Mucosa of descending colon (tissue), 3 donors: ENCODE measurements around the gene PLEKHG3. TPM values are rescaled to one million over a fixed set of nuclear protein-coding genes. Genes with fewer than 3 reads are reported as not detected.

ENCODE experiments used
- ATAC-seq: fragments of 200-7000 bp; cut with Tn5 transposase; one replicate; pipeline ENCODE4 v1.9.1; 2020; ENCODE audit warnings: mild to moderate bottlenecking, moderate library complexity
- DNase-seq, 3 donors: peaks; one replicate each; pipeline ENCODE4 v3.0.0-alpha.2; 2020
- H3K36me3 ChIP-seq: fragments of 200-600 bp; one replicate; pipeline ENCODE4 v1.8.0; 2021; ENCODE audit warnings: low read depth, mild to moderate bottlenecking
- H3K4me1 ChIP-seq: fragments of 200-600 bp; one replicate; pipeline ENCODE4 v1.8.0; 2021; ENCODE audit warnings: low read depth, mild to moderate bottlenecking
- H3K4me3 ChIP-seq: fragments of 200-600 bp; one replicate; pipeline ENCODE4 v1.8.0; 2021; ENCODE audit warnings: mild to moderate bottlenecking
- H3K9me3 ChIP-seq: fragments of 200-600 bp; one replicate; pipeline ENCODE4 v1.8.0; 2021; ENCODE audit warnings: mild to moderate bottlenecking
- CTCF ChIP-seq: fragments of 200-600 bp; IDR thresholded peaks from one replicate; pipeline ENCODE4 v1.8.0; 2022; ENCODE audit warnings: antibody characterized with exemption, mild to moderate bottlenecking
- intact Hi-C, 2 donors: fragments of 100-400 bp; cut with DNase I in 1 of 2; cut with micrococcal nuclease in 1 of 2; formaldehyde crosslinking; loops; one replicate each; pipeline versions ENCODE4 v1.11.0 to v1.11.1; 2022; cut with DNase I, micrococcal nuclease
- total RNA-seq, 3 donors: library from RNA; stranded (reverse); fragmentation: NEBNext Ultra II Directional in 2 of 3; extraction: Animal tissue kit (Norgen Biotek cat#: 25700) in 2 of 3; gene quantifications; one replicate each; pipeline versions ENCODE4 v1.2.1 to v1.2.4, GENCODE V29; 2021 to 2023
- donor health status: DM: no; HTN: no; CAD: no; lungs with moderate emphysema.
- donor health status: DM: no; HTN: no; CAD: no.
- donor health status: DM: no; HTN: yes; CAD: no.

The PLEKHG3 gene
- total RNA-seq, 3 donors from 2014 or later: 72.0 to 96.6 (median 91.4) TPM

DNA sequence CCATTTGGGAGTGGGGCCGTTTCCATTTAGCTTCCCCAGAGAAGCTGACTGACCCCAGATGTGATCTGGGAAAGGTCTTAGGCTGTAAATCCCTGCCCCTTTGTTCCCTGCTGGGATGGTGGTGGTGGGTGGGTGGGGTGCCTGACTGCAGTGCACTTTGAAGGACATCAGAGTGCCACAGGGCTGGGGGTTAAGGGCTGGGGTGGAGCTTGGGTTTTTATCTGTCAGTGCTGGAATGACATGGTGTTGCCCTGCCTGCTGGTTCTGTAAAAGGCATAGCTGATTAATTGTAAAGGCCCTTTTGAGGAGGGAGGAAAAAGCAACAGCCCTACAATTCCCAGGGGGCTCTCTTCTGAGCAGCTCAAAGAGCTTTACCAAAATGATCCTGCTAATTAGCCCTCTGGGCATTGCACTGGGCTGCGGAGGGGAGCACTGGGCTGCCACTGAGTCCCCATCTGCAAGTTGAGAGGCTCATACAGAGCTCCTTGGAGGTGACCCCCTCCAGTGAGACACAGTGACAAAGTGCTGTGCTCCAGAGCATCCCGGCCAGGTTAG lies 21.1 kb downstream of the PLEKHG3 start:
- ATAC-seq (no peak), DNase-seq (peak in 1 of 3 donors; percentile 35)
- H3K36me3 ChIP-seq: no peaks in the 10 kb centered on the region
- intact Hi-C loops: no loop called here
- H3K4me3 ChIP-seq: no peak overlapping the region
- H3K9me3 ChIP-seq: no peaks in the 10 kb centered on the region
- TF ChIP-seq CTCF: no peak
- H3K4me1 ChIP-seq: peaks cover 57% of the 10 kb centered on the region

DNA sequence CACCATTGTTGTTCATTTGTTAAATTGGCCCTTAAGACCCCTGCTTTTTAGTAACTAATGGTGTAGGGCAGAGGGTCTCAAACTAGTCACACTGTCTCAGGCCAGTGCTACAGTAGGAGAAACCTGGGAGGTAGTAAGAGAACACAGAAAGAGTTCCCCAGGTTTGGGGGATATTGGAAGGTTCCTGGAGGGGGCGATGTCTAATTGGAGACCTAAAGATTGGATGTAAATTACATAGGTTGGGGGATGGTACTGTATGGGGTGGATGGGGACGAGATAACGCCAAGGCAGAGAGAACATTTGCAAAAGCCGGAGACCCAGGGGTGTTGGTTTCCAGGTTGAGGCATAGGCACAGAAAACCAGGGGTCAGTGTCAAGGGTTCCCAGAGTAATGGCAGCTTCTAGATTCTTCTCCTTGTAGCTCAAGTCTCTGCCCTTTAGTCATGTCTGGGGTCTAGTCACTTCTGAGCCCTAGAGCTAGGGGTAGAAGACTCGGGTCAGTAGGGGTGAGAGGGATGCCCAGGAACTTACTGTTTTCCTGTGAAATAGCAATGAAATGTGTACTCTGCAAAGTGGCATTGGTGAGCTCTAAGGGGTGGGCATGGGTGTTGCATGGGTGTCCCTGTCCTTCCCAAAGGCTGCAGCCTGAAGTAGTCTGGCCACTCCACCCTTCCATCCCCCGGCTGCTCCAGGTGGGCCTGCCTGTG lies 21.8 kb downstream of the PLEKHG3 start:
- no peaks in the 10 kb centered on the region for H3K36me3 ChIP-seq
- peaks cover 53% of the 10 kb centered on the region for H3K4me1 ChIP-seq
- TF ChIP-seq CTCF: no peak
- DNase-seq (no peak), ATAC-seq (no peak)
- no peaks in the 10 kb centered on the region for H3K9me3 ChIP-seq
- no peak overlapping the region for H3K4me3 ChIP-seq
- intact Hi-C loops: no loop called here

DNA sequence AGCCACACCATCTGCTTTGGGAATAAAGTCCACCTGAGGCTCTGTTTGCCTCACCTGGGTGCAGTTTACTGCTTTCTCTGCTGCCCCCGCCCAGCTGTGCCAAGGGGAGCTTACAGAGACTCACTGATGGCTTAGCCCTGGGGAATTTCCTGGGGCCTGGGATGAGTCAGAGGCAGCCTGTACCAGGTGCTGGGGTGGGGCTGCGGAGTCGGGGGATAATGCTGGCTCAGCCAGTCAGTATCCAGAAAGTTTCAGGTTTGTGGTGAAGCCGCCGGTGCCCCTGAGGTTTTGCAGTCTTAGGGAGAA lies 22.3 kb downstream of the PLEKHG3 start:
- ATAC-seq (peak; percentile 89), DNase-seq (peak; percentile 90 to 94 (median 91))
- TF ChIP-seq CTCF: no peak
- Histone ChIP-seq H3K4me3 (no peak overlapping the region), H3K9me3 (no peaks in the 10 kb centered on the region), H3K4me1 (peaks cover 48% of the 10 kb centered on the region), H3K36me3 (no peaks in the 10 kb centered on the region)
- intact Hi-C loops: no loop called here

DNA sequence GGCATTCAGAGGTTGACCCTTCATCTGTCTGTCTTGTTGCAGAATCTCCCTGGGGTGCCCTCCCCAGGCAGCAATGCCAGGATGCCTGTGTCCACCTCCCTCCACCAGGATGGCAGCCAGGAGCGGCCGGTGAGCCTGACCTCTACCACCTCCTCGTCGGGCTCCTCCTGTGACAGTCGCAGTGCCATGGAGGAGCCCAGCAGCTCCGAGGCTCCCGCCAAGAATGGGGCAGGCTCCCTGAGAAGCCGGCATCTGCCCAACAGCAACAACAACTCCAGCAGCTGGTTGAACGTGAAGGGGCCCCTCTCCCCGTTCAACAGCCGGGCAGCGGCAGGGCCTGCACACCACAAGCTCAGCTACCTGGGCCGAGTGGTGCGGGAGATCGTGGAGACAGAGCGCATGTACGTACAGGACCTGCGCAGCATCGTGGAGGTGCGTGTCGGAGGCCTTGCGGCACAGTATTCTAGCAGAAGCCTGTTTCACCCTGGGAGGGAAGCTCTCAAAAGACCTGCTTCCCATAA lies 23.4 kb downstream of the PLEKHG3 start:
- H3K36me3 ChIP-seq: no peaks in the 10 kb centered on the region
- no peak for TF ChIP-seq CTCF
- H3K9me3 ChIP-seq: no peaks in the 10 kb centered on the region
- H3K4me1 ChIP-seq: peaks cover 37% of the 10 kb centered on the region
- ATAC-seq (no peak), DNase-seq (peak in 2 of 3 donors; percentile 42 to 58)
- no peak overlapping the region for H3K4me3 ChIP-seq
- intact Hi-C loops: no loop called here

GRCh38 chr14:64728106-64728505 lies 23.9 kb downstream of the PLEKHG3 start:
- Histone ChIP-seq H3K9me3 (no peaks in the 10 kb centered on the region), H3K36me3 (no peaks in the 10 kb centered on the region), H3K4me1 (peaks cover 32% of the 10 kb centered on the region), H3K4me3 (no peak overlapping the region)
- TF ChIP-seq CTCF: no peak
- ATAC-seq (no peak), DNase-seq (peak in 2 of 3 donors; percentile 24 to 47)
- intact Hi-C loops: no loop called here
